IgD-negative memory B cell (primary cell): ENCODE results near the gene IL33. TPM values are rescaled to one million over a fixed set of nuclear protein-coding genes. Genes with fewer than 3 reads are reported as not detected.
"Not testable (repeated sequence)": the region's sequence is repeated elsewhere in the genome, so short reads cannot be mapped to it uniquely, and the experiment has no call there.

Experiments used
- H3K27ac Mint-ChIP-seq, 3 donors: one replicate each; pipeline ENCODE4 v1.8.0; 2020 to 2022; ENCODE audit warnings: mild to moderate bottlenecking in 3 of 3, mixed read lengths in 3 of 3, moderate library complexity in 1 of 3
- H3K27me3 Mint-ChIP-seq: one replicate; pipeline ENCODE4 v1.8.0; 2021; ENCODE audit warnings: mixed read lengths
- H3K36me3 Mint-ChIP-seq: one replicate; pipeline ENCODE4 v1.8.0; 2020; ENCODE audit warnings: mild to moderate bottlenecking, mixed read lengths
- H3K4me1 Mint-ChIP-seq, 3 donors: one replicate each; pipeline ENCODE4 v1.8.0; 2020 to 2022; ENCODE audit warnings: mixed read lengths in 3 of 3, mild to moderate bottlenecking in 1 of 3
- H3K4me3 Mint-ChIP-seq, 4 donors: one replicate each; pipeline ENCODE4 v1.8.0; 2020 to 2022; ENCODE audit warnings: mild to moderate bottlenecking in 4 of 4, mixed read lengths in 4 of 4, moderate library complexity in 3 of 4
- H3K9me3 Mint-ChIP-seq, 3 donors: one replicate each; pipeline ENCODE4 v1.8.0; 2020 to 2021; ENCODE audit warnings: mixed read lengths in 3 of 3, mild to moderate bottlenecking in 1 of 3
- polyA plus RNA-seq: library from polyadenylated mRNA; unstranded; fragments of 300-500 nt; fragmentation: Illumina TruSeq; gene quantifications from one replicate; pipeline ENCODE4 v1.2.3, GENCODE V29; 2021

The IL33 gene
- not detected for polyA plus RNA-seq

- Mint-ChIP-seq H3K36me3 (no peaks in the 10 kb centered on the region), H3K9me3 (peaks cover 2 to 6% (median 4%) of the 10 kb centered on the region in 3 donors), H3K4me1 (no peaks in the 10 kb centered on the region), H3K4me3 (no peak within 1 kb of the TSS), H3K27ac (no peak within 1 kb of the TSS), H3K27me3 (peaks cover 5% of the 10 kb centered on the region)
These were observed at the start of gene IL33 for GRCh38 chr9:6215562-6215961. Gene IL33 (plus strand): TSS chr9:6215807. CDS start chr9:6241695, 25,888 bp downstream.

- Mint-ChIP-seq H3K4me1 (no peaks in the 10 kb centered on the region), H3K4me3 (no peak overlapping the region), H3K27ac (no peak overlapping the region), H3K36me3 (no peaks in the 10 kb centered on the region), H3K27me3 (peaks cover 1% of the 10 kb centered on the region), H3K9me3 (peaks cover 5 to 21% (median 11%) of the 10 kb centered on the region in 3 donors)
These were observed 43.9 kb upstream of the IL33 start for GRCh38 chr9:6171667-6172066.

GRCh38 chr9:6173914-6174313, 41.7 kb upstream of the IL33 start:
- Mint-ChIP-seq H3K4me3 (no peak overlapping the region), H3K27me3 (peaks cover 1% of the 10 kb centered on the region), H3K36me3 (no peaks in the 10 kb centered on the region), H3K27ac (no peak overlapping the region), H3K9me3 (peaks cover 6 to 23% (median 12%) of the 10 kb centered on the region in 3 donors), H3K4me1 (no peaks in the 10 kb centered on the region)

- H3K27ac Mint-ChIP-seq, H3K36me3 Mint-ChIP-seq, H3K4me1 Mint-ChIP-seq, H3K9me3 Mint-ChIP-seq, H3K27me3 Mint-ChIP-seq, H3K4me3 Mint-ChIP-seq: not testable (repeated sequence)
These were observed 32.9 kb upstream of the IL33 start for GRCh38 chr9:6182549-6183226.

GRCh38 chr9:6183227-6183551, 32.4 kb upstream of the IL33 start:
- Mint-ChIP-seq H3K27ac (no peak overlapping the region), H3K4me1 (peaks cover 0 to 3% (median 3%) of the 10 kb centered on the region in 3 donors), H3K27me3 (peaks cover 4% of the 10 kb centered on the region), H3K9me3 (no peaks in the 10 kb centered on the region), H3K36me3 (no peaks in the 10 kb centered on the region), H3K4me3 (no peak overlapping the region)

GRCh38 chr9:6183627-6184026, 32.0 kb upstream of the IL33 start:
- H3K4me3 Mint-ChIP-seq = no peak overlapping the region
- no peaks in the 10 kb centered on the region for H3K36me3 Mint-ChIP-seq
- no peaks in the 10 kb centered on the region for H3K9me3 Mint-ChIP-seq
- H3K27me3 Mint-ChIP-seq = peaks cover 4% of the 10 kb centered on the region
- no peak overlapping the region for H3K27ac Mint-ChIP-seq
- peaks cover 0 to 3% (median 3%) of the 10 kb centered on the region in 3 donors for H3K4me1 Mint-ChIP-seq

- Mint-ChIP-seq H3K27ac (no peak overlapping the region), H3K36me3 (no peaks in the 10 kb centered on the region), H3K4me3 (no peak overlapping the region), H3K4me1 (peaks cover 0 to 3% (median 3%) of the 10 kb centered on the region in 3 donors), H3K9me3 (no peaks in the 10 kb centered on the region), H3K27me3 (peaks cover 4% of the 10 kb centered on the region)
These were observed 30.6 kb upstream of the IL33 start for GRCh38 chr9:6184749-6185645.

GRCh38 chr9:6186691-6187090, 28.9 kb upstream of the IL33 start:
- Mint-ChIP-seq H3K27me3 (peaks cover 7% of the 10 kb centered on the region), H3K9me3 (peaks cover 0 to 2% (median 0%) of the 10 kb centered on the region in 3 donors), H3K4me3 (no peak overlapping the region), H3K4me1 (peaks cover 0 to 3% (median 3%) of the 10 kb centered on the region in 3 donors), H3K27ac (no peak overlapping the region), H3K36me3 (no peaks in the 10 kb centered on the region)

GRCh38 chr9:6187272-6187671, 28.3 kb upstream of the IL33 start:
- H3K36me3 Mint-ChIP-seq = no peaks in the 10 kb centered on the region
- H3K27me3 Mint-ChIP-seq = peaks cover 10% of the 10 kb centered on the region
- H3K9me3 Mint-ChIP-seq = peaks cover 0 to 2% (median 0%) of the 10 kb centered on the region in 3 donors
- no peak overlapping the region for H3K4me3 Mint-ChIP-seq
- H3K4me1 Mint-ChIP-seq = peaks cover 0 to 3% (median 3%) of the 10 kb centered on the region in 3 donors
- H3K27ac Mint-ChIP-seq = no peak overlapping the region

GRCh38 chr9:6188466-6188865, 27.1 kb upstream of the IL33 start:
- H3K4me3 Mint-ChIP-seq = no peak overlapping the region

GRCh38 chr9:6188906-6189305, 26.7 kb upstream of the IL33 start:
- Mint-ChIP-seq H3K9me3 (peaks cover 0 to 2% (median 0%) of the 10 kb centered on the region in 3 donors), H3K27me3 (peaks cover 10% of the 10 kb centered on the region), H3K36me3 (no peaks in the 10 kb centered on the region), H3K27ac (no peak overlapping the region), H3K4me1 (peaks cover 0 to 3% (median 3%) of the 10 kb centered on the region in 3 donors), H3K4me3 (no peak overlapping the region)

More at GRCh38 chr9:6188466-6188865, 27.1 kb upstream of the IL33 start:
- no peak overlapping the region for H3K27ac Mint-ChIP-seq
- H3K36me3 Mint-ChIP-seq = no peaks in the 10 kb centered on the region
- peaks cover 0 to 2% (median 0%) of the 10 kb centered on the region in 3 donors for H3K9me3 Mint-ChIP-seq
- H3K4me1 Mint-ChIP-seq = peaks cover 0 to 3% (median 3%) of the 10 kb centered on the region in 3 donors
- H3K27me3 Mint-ChIP-seq = peaks cover 10% of the 10 kb centered on the region

GRCh38 chr9:6194934-6195333, 20.7 kb upstream of the IL33 start:
- no peak overlapping the region for H3K4me3 Mint-ChIP-seq
- H3K36me3 Mint-ChIP-seq = no peaks in the 10 kb centered on the region
- H3K4me1 Mint-ChIP-seq = no peaks in the 10 kb centered on the region
- H3K9me3 Mint-ChIP-seq = peaks cover 0 to 2% (median 0%) of the 10 kb centered on the region in 3 donors
- peaks cover 9% of the 10 kb centered on the region for H3K27me3 Mint-ChIP-seq
- H3K27ac Mint-ChIP-seq = no peak overlapping the region

- Mint-ChIP-seq H3K4me3 (no peak overlapping the region), H3K4me1 (no peaks in the 10 kb centered on the region), H3K27ac (no peak overlapping the region), H3K27me3 (peaks cover 9% of the 10 kb centered on the region), H3K9me3 (peaks cover 0 to 2% (median 0%) of the 10 kb centered on the region in 3 donors), H3K36me3 (no peaks in the 10 kb centered on the region)
These were observed 19.8 kb upstream of the IL33 start for GRCh38 chr9:6195714-6196360.

GRCh38 chr9:6197330-6197729, 18.3 kb upstream of the IL33 start:
- no peaks in the 10 kb centered on the region for H3K9me3 Mint-ChIP-seq
- H3K4me3 Mint-ChIP-seq = no peak overlapping the region
- H3K4me1 Mint-ChIP-seq = no peaks in the 10 kb centered on the region
- no peak overlapping the region for H3K27ac Mint-ChIP-seq
- H3K36me3 Mint-ChIP-seq = no peaks in the 10 kb centered on the region
- peaks cover 2% of the 10 kb centered on the region for H3K27me3 Mint-ChIP-seq

GRCh38 chr9:6198251-6198650, 17.4 kb upstream of the IL33 start:
- Mint-ChIP-seq H3K27me3 (peaks cover 2% of the 10 kb centered on the region), H3K4me1 (no peaks in the 10 kb centered on the region), H3K27ac (no peak overlapping the region), H3K36me3 (no peaks in the 10 kb centered on the region), H3K9me3 (no peaks in the 10 kb centered on the region), H3K4me3 (no peak overlapping the region)
